AG04449 (cell line): ENCODE results near the gene DHX9.

ENCODE experiments used
- CTCF ChIA-PET: fragments of 350-600 bp; formaldehyde crosslinking; extraction: SDS; loops from one replicate; lab custom pipeline; 2021; ENCODE audit warnings: antibody characterized with exemption; lab: Yijun Ruan, JAX
- POLR2A ChIA-PET: fragments of 400-600, 350-600 bp; formaldehyde crosslinking; extraction: SDS; loops from one replicate; lab custom pipeline; 2020; ENCODE audit warnings: antibody characterized with exemption, inconsistent platforms; lab: Yijun Ruan, JAX
- DNase-seq: peaks from one replicate; pipeline ENCODE4 v3.0.0-alpha.2; 2010; ENCODE audit warnings: low read depth, low spot score
- H3K4me3 ChIP-seq: 2 replicates; pipeline ENCODE4 v1.5.1; 2011; ENCODE audit warnings: low read depth, mild to moderate bottlenecking, control low read depth, low read length
- CTCF ChIP-seq: IDR thresholded peaks from one replicate; pipeline ENCODE4 v1.5.1; 2011; ENCODE audit warnings: mild to moderate bottlenecking, moderate library complexity, low read length, control low read depth, inconsistent platforms; ENCODE audit not compliant: insufficient read depth; ENCODE audit errors: missing control alignments

DHX9 gene

GRCh38 chr1:182833271-182833670, 5.9 kb upstream of the DHX9 start:
- no peak overlapping the region for H3K4me3 ChIP-seq
- no peak for TF ChIP-seq CTCF
- ChIA-PET POLR2A (no interaction called here), CTCF (interaction anchor here (1.5 kb wide), 1 partner anchor 233 kb away, joined by 4 read pairs; no protein-coding TSS in a partner anchor)
- no peak for DNase-seq

GRCh38 chr1:182834326-182834725, 4.8 kb upstream of the DHX9 start:
- no peak for DNase-seq
- ChIA-PET CTCF (no interaction called here), POLR2A (no interaction called here)
- H3K4me3 ChIP-seq = no peak overlapping the region
- no peak for TF ChIP-seq CTCF

GRCh38 chr1:182835806-182836205, 3.3 kb upstream of the DHX9 start:
- ChIA-PET POLR2A (no interaction called here), CTCF (no interaction called here)
- no peak overlapping the region for H3K4me3 ChIP-seq
- DNase-seq = no peak
- TF ChIP-seq CTCF = no peak

- CTCF ChIA-PET = interaction anchor here (1.0 kb wide), 1 partner anchor 441 kb away, joined by 3 read pairs; no protein-coding TSS in a partner anchor
- DNase-seq = no peak
- peak overlapping the region; percentile 94 for H3K4me3 ChIP-seq
- no peak for TF ChIP-seq CTCF
- POLR2A ChIA-PET = no interaction called here
Observed at GRCh38 chr1:182841368-182841988, 2.3 kb downstream of the DHX9 start.

GRCh38 chr1:182842265-182842664, 3.1 kb downstream of the DHX9 start:
- TF ChIP-seq CTCF = no peak
- ChIA-PET CTCF (no interaction called here), POLR2A (no interaction called here)
- H3K4me3 ChIP-seq = no peak overlapping the region
- DNase-seq = no peak

GRCh38 chr1:182845379-182845778, 6.2 kb downstream of the DHX9 start:
- DNase-seq = no peak
- ChIA-PET POLR2A (no interaction called here), CTCF (no interaction called here)
- TF ChIP-seq CTCF = no peak
- H3K4me3 ChIP-seq = no peak overlapping the region
